C4-2B (cell line): ENCODE results near the gene KCNJ1.

Experiments used
- H3K27ac ChIP-seq: fragments of 450-650 bp; 2 replicates; pipeline ENCODE4 v1.5.1; 2017
- ZFX ChIP-seq: fragments of 450-650 bp; IDR thresholded peaks from 2 replicates; pipeline ENCODE4 v1.6.1; 2017
- TF ChIP-seq, protein P1 (sequence below): fragments of 450-650 bp; conservative IDR thresholded peaks from 2 replicates; pipeline ENCODE4 v1.5.1; 2017; ENCODE audit warnings: mild to moderate bottlenecking

KCNJ1 gene

GRCh38 chr11:128878455-128878854, 11.4 kb upstream of the KCNJ1 start:
- TF ChIP-seq ZFX, result no peak
- TF ChIP-seq, protein P1, sequence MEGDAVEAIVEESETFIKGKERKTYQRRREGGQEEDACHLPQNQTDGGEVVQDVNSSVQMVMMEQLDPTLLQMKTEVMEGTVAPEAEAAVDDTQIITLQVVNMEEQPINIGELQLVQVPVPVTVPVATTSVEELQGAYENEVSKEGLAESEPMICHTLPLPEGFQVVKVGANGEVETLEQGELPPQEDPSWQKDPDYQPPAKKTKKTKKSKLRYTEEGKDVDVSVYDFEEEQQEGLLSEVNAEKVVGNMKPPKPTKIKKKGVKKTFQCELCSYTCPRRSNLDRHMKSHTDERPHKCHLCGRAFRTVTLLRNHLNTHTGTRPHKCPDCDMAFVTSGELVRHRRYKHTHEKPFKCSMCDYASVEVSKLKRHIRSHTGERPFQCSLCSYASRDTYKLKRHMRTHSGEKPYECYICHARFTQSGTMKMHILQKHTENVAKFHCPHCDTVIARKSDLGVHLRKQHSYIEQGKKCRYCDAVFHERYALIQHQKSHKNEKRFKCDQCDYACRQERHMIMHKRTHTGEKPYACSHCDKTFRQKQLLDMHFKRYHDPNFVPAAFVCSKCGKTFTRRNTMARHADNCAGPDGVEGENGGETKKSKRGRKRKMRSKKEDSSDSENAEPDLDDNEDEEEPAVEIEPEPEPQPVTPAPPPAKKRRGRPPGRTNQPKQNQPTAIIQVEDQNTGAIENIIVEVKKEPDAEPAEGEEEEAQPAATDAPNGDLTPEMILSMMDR, result no peak
- H3K27ac ChIP-seq, result no peak overlapping the region

DNA sequence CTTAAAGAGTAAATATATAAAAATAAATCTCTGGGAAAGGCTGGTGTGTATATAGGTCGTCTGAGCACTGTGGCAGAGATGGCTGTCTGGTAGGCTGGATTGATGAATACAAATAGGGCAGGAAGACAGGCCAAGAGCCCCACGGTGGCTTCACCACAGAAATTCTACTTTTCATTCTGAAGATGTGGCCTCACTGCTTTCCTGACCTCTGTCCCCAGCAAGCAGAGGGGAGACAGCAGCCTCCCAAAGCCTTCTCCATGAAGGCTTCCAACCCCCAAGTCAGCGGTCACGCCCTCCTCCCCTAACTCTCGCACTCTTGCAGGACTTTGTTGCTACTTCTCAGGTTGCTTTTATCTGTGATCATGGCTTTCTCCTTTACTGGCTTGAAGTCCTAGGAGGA, 10.6 kb upstream of the KCNJ1 start:
- TF ChIP-seq, protein P1, result no peak
- TF ChIP-seq ZFX, result no peak
- no peak overlapping the region for H3K27ac ChIP-seq

- H3K27ac ChIP-seq, result no peak overlapping the region
- TF ChIP-seq, protein P1, result no peak
- no peak for TF ChIP-seq ZFX
Measured at GRCh38 chr11:128876133-128876650, 9.1 kb upstream of the KCNJ1 start.

DNA sequence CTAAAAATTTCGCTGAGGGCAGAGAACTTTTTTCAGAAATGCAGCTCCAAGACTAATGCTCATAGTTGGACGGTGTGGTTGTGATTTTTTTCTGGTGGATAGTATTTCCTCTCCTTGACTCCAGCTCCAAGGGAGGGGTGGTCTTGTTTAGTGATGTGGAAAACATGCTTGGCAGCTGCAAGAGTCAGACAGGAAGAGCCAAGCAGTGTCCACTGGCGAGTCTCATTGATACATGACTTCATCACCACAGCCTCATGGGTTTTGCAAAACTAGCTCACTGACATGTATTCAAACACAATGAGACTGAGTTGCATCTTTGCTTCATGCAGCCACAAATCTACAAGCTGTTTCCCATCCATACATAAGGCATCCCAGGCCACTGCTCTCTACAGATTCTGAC, 7.3 kb upstream of the KCNJ1 start:
- H3K27ac ChIP-seq, result no peak overlapping the region
- TF ChIP-seq, protein P1, result no peak
- TF ChIP-seq ZFX, result no peak

DNA sequence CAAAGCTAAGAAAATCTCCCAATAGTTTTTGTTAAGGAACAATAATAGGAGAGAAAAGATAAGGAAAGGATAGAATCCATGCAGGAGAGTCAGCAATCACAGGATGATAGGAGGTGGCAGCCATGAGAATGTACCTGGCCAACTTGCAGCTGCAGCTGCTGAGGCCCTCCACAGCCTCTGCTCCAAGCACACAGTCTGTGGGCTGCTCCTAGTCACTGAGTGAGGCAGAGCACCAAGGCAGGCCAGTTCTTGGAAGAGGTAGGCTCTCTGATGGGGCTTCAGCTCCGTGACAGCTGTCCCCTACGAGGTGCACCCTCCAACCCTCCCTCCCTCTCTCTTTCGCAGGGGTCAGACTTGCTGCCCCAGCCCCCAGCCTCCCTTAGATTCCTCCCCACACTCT, 5.5 kb upstream of the KCNJ1 start:
- no peak overlapping the region for H3K27ac ChIP-seq
- TF ChIP-seq ZFX, result no peak
- TF ChIP-seq, protein P1, result no peak

GRCh38 chr11:128872094-128872493, 5.0 kb upstream of the KCNJ1 start:
- no peak for TF ChIP-seq ZFX

GRCh38 chr11:128871168-128871610, 4.1 kb upstream of the KCNJ1 start:
- no peak overlapping the region for H3K27ac ChIP-seq
- no peak for TF ChIP-seq ZFX
- TF ChIP-seq, protein P1, result no peak

More at GRCh38 chr11:128872094-128872493, 5.0 kb upstream of the KCNJ1 start:
- no peak overlapping the region for H3K27ac ChIP-seq
